Natural killer cell (primary cell): Measurements from ENCODE around the gene RNU5D-1. TPM values are rescaled to one million over a fixed set of nuclear protein-coding genes. Genes with fewer than 3 reads are reported as not detected.
A peak's percentile ranks its signal among the peaks of the same experiment; 100 is the strongest.

ENCODE experiments used
- ATAC-seq, 3 donors: fragments of 150-1000 bp in 2 of 3; fragments of 200-7000 bp in 1 of 3; cut with Tn5 transposase; 1 replicate in 1 of 3; 2 replicates in 2 of 3; pipeline ENCODE4 v1.10.0; 2021; ENCODE audit warnings: mild to moderate bottlenecking in 2 of 3, moderate library complexity in 2 of 3
- DNase-seq, 2 donors: peaks; one replicate each; pipeline versions ENCODE4 v3.0.0 to v3.0.0-alpha.2; 2013 to 2021; ENCODE audit warnings: mixed read lengths in 1 of 2
- H3K27ac ChIP-seq: one replicate; pipeline ENCODE4 v1.5.1; 2013; ENCODE audit warnings: mild to moderate bottlenecking, low read length
- H3K27me3 ChIP-seq: one replicate; pipeline ENCODE4 v1.6.1; 2013; ENCODE audit warnings: low read length; ENCODE audit not compliant: control insufficient read depth, insufficient read depth
- H3K36me3 ChIP-seq: one replicate; pipeline ENCODE4 v1.6.1; 2013; ENCODE audit warnings: low read length; ENCODE audit not compliant: control insufficient read depth, insufficient read depth
- H3K4me1 ChIP-seq: one replicate; pipeline ENCODE4 v1.6.1; 2013; ENCODE audit warnings: low read length; ENCODE audit not compliant: control insufficient read depth, insufficient read depth
- H3K4me3 ChIP-seq: one replicate; pipeline ENCODE4 v1.5.1; 2013; ENCODE audit warnings: low read length
- H3K9me3 ChIP-seq: one replicate; pipeline ENCODE4 v1.6.1; 2013; ENCODE audit warnings: low read length; ENCODE audit not compliant: control insufficient read depth, insufficient read depth
- H3K27ac Mint-ChIP-seq, 2 donors: one replicate each; pipeline ENCODE4 v1.8.0; 2022; ENCODE audit warnings: mild to moderate bottlenecking in 2 of 2, mixed read lengths in 2 of 2, moderate library complexity in 1 of 2
- H3K27me3 Mint-ChIP-seq, 2 donors: one replicate each; pipeline ENCODE4 v1.8.0; 2022; ENCODE audit warnings: low read depth in 2 of 2, mixed read lengths in 2 of 2
- H3K36me3 Mint-ChIP-seq: one replicate; pipeline ENCODE4 v1.8.0; 2022; ENCODE audit warnings: mixed read lengths
- H3K4me1 Mint-ChIP-seq, 2 donors: one replicate each; pipeline ENCODE4 v1.8.0; 2022; ENCODE audit warnings: mixed read lengths in 2 of 2
- H3K4me3 Mint-ChIP-seq: one replicate; pipeline ENCODE4 v1.8.0; 2022; ENCODE audit warnings: mild to moderate bottlenecking, moderate library complexity, mixed read lengths
- H3K9me3 Mint-ChIP-seq, 2 donors: one replicate each; pipeline ENCODE4 v1.8.0; 2022; ENCODE audit warnings: mixed read lengths in 2 of 2
- WGBS: methylation state at CpG from one replicate; pipeline ENCODE4 v1.1.7; 2013; ENCODE audit warnings: missing lambda C conversion rate; ENCODE audit not compliant: insufficient coverage; 5-methylcytosine and 5-hydroxymethylcytosine counted together
- intact Hi-C: fragments of 100-400 bp; cut with micrococcal nuclease; formaldehyde crosslinking; loops from one replicate; pipeline ENCODE4 v1.14.2; 2022
- total RNA-seq, 4 donors: library from RNA; stranded (reverse); fragments of 120-200 nt in 1 of 4; gene quantifications; one replicate each; pipeline versions ENCODE4 v1.2.3 to v1.2.4, GENCODE V29; 2013 to 2022
- TF ChIP-seq, protein P1 (sequence below): fragments of 200-600 bp; IDR thresholded peaks from one replicate; pipeline ENCODE4 v1.8.0; 2022; ENCODE audit warnings: antibody characterized with exemption

Gene RNU5D-1
- total RNA-seq, 3 donors from 2014 or later (not counting 1 experiment from before 2014, with no cell fraction given) = not detected

- H3K27ac Mint-ChIP-seq = peak overlapping the region; percentile 93 to 95
- intact Hi-C loops = loop anchor here (1.0 kb wide), 1 partner anchor 47 kb away; the partner anchor contains the start of genes ARMH1 and TMEM53
- H3K4me1 ChIP-seq = peaks cover 47% of the 10 kb centered on the region
- peak; percentile 81 to 95 (median 89) for ATAC-seq
- TF ChIP-seq, protein P1, sequence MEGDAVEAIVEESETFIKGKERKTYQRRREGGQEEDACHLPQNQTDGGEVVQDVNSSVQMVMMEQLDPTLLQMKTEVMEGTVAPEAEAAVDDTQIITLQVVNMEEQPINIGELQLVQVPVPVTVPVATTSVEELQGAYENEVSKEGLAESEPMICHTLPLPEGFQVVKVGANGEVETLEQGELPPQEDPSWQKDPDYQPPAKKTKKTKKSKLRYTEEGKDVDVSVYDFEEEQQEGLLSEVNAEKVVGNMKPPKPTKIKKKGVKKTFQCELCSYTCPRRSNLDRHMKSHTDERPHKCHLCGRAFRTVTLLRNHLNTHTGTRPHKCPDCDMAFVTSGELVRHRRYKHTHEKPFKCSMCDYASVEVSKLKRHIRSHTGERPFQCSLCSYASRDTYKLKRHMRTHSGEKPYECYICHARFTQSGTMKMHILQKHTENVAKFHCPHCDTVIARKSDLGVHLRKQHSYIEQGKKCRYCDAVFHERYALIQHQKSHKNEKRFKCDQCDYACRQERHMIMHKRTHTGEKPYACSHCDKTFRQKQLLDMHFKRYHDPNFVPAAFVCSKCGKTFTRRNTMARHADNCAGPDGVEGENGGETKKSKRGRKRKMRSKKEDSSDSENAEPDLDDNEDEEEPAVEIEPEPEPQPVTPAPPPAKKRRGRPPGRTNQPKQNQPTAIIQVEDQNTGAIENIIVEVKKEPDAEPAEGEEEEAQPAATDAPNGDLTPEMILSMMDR = no peak
- H3K27me3 Mint-ChIP-seq = no peaks in the 10 kb centered on the region
- H3K4me3 Mint-ChIP-seq = peak overlapping the region; percentile 66
- H3K36me3 ChIP-seq = no peaks in the 10 kb centered on the region
- H3K27ac ChIP-seq = peak overlapping the region; percentile 75
- peaks cover 41 to 49% of the 10 kb centered on the region in 2 donors for H3K4me1 Mint-ChIP-seq
- peak; percentile 25 to 89 for DNase-seq
- H3K36me3 Mint-ChIP-seq = no peaks in the 10 kb centered on the region
- no peak overlapping the region for H3K4me3 ChIP-seq
- H3K9me3 ChIP-seq = no peaks in the 10 kb centered on the region
- WGBS = 17% methylated on average over 11 of the region's 14 CpGs
- H3K27me3 ChIP-seq = no peaks in the 10 kb centered on the region
- H3K9me3 Mint-ChIP-seq = no peaks in the 10 kb centered on the region
These were observed 9.2 kb downstream of the RNU5D-1 start for GRCh38 chr1:44721485-44722361.

DNA sequence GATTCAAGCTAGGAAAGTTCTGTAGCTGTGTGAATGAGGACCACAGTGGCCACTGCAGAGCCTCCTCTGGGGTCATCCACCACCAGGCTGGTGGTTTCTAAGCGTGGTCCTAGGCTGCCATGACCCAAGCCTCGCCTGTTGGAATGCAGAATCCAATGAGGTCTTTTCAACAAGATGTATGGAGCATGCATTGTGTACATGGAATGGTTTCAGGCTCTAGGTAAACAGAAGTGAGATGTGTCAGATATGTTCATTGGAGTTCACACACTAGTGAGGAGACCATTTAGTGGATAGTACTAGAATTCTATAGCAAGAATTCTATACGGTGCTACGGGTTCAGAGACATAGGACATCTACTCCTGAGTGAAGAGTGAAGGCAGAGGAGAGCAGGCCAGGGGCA is 10.7 kb downstream of the RNU5D-1 start:
- H3K36me3 Mint-ChIP-seq = no peaks in the 10 kb centered on the region
- ATAC-seq (no peak), DNase-seq (no peak)
- no peak overlapping the region for H3K4me3 ChIP-seq
- peaks cover 49% of the 10 kb centered on the region for H3K4me1 ChIP-seq
- 96% methylated on average over 4 of the region's 4 CpGs for WGBS
- TF ChIP-seq, protein P1 = no peak
- no peaks in the 10 kb centered on the region for H3K9me3 ChIP-seq
- H3K27me3 ChIP-seq = no peaks in the 10 kb centered on the region
- H3K27me3 Mint-ChIP-seq = no peaks in the 10 kb centered on the region
- H3K4me3 Mint-ChIP-seq = peak overlapping the region; percentile 43
- intact Hi-C loops = no loop called here
- no peak overlapping the region for H3K27ac ChIP-seq
- H3K27ac Mint-ChIP-seq = peak overlapping the region; percentile 93 to 95
- peaks cover 51 to 57% of the 10 kb centered on the region in 2 donors for H3K4me1 Mint-ChIP-seq
- no peaks in the 10 kb centered on the region for H3K9me3 Mint-ChIP-seq
- no peaks in the 10 kb centered on the region for H3K36me3 ChIP-seq

DNA sequence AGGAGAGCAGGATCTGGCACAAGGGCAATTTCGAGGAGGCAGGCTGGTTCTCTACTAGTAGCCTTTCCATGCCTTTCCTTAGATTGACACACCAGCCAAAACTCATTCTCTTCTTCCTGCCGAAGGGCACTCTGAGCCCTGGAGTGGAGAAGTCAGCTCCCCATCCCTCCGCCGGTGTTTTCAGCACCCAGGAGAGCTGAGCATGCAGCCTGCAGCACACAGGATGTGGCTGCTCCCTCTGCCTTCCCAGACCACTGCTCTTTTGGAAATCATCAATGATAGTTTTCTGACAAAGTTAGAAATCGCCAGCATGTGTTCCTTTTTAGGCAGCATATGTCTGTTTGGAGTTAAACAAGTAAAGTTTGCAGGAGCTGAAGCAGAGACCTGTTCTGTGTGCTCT is 11.7 kb downstream of the RNU5D-1 start:
- DNase-seq (no peak), ATAC-seq (no peak)
- Histone ChIP-seq H3K27ac (no peak overlapping the region), H3K36me3 (no peaks in the 10 kb centered on the region), H3K4me1 (peaks cover 52% of the 10 kb centered on the region), H3K27me3 (no peaks in the 10 kb centered on the region), H3K9me3 (no peaks in the 10 kb centered on the region), H3K4me3 (no peak overlapping the region)
- Mint-ChIP-seq H3K4me3 (no peak overlapping the region), H3K27me3 (no peaks in the 10 kb centered on the region), H3K36me3 (no peaks in the 10 kb centered on the region), H3K9me3 (no peaks in the 10 kb centered on the region), H3K4me1 (peaks cover 57 to 58% of the 10 kb centered on the region in 2 donors), H3K27ac (no peak overlapping the region)
- 72% methylated on average over 5 of the region's 5 CpGs for WGBS
- TF ChIP-seq, protein P1 = no peak
- intact Hi-C loops = loop anchor here (5.0 kb wide), 1 partner anchor 583 kb away; no protein-coding TSS in a partner anchor
